NCI-H2171 (cell line): ENCODE data around the gene ZNF709.
"Not testable (repeated sequence)": the region's sequence is repeated elsewhere in the genome, so short reads cannot be mapped to it uniquely, and the experiment has no call there.

ENCODE experiments used
- DNase-seq: peaks from one replicate; lab custom pipeline; 2025; lab: John Stamatoyannopoulos, UW

The ZNF709 gene

GRCh38 chr19:12484371-12485051, at the start of gene ZNF709:
Gene ZNF709 (minus strand): TSS chr19:12484816. CDS start chr19:12484657, 159 bp downstream.
- peak; percentile 88 for DNase-seq

GRCh38 chr19:12527034-12527836, 42.6 kb upstream of the ZNF709 start:
- DNase-seq: no peak

GRCh38 chr19:12526542-12526941, 41.9 kb upstream of the ZNF709 start:
- DNase-seq: no peak

- DNase-seq: no peak
Measured at GRCh38 chr19:12521996-12522395, 37.4 kb upstream of the ZNF709 start.

GRCh38 chr19:12513531-12514061, 29.0 kb upstream of the ZNF709 start:
- DNase-seq: no peak

GRCh38 chr19:12497032-12497431, 12.4 kb upstream of the ZNF709 start:
- DNase-seq: no peak

- DNase-seq: no peak
Measured at GRCh38 chr19:12496480-12496879, 11.9 kb upstream of the ZNF709 start.

GRCh38 chr19:12495002-12495802, 10.6 kb upstream of the ZNF709 start:
- DNase-seq: peak; percentile 94

- no peak for DNase-seq
Measured at GRCh38 chr19:12494260-12494860, 9.7 kb upstream of the ZNF709 start.

- DNase-seq: not testable (repeated sequence)
Measured at GRCh38 chr19:12486265-12486783, 1.7 kb upstream of the ZNF709 start.

- DNase-seq: no peak
Measured at GRCh38 chr19:12485571-12485970, 955 bp upstream of the ZNF709 start.

GRCh38 chr19:12485052-12485416, 418 bp upstream of the ZNF709 start:
- DNase-seq: no peak

- no peak for DNase-seq
Measured at GRCh38 chr19:12484011-12484370, 625 bp downstream of the ZNF709 start.

GRCh38 chr19:12482509-12482886, 2.1 kb downstream of the ZNF709 start:
- DNase-seq: no peak

GRCh38 chr19:12481781-12482508, 2.7 kb downstream of the ZNF709 start:
- no peak for DNase-seq

- no peak for DNase-seq
Measured at GRCh38 chr19:12478234-12478941, 6.2 kb downstream of the ZNF709 start.

- not testable (repeated sequence) for DNase-seq
Measured at GRCh38 chr19:12467651-12468050, 17.0 kb downstream of the ZNF709 start.

- DNase-seq: no peak
Measured at GRCh38 chr19:12465211-12465610, 19.4 kb downstream of the ZNF709 start.

GRCh38 chr19:12464769-12465168, 19.8 kb downstream of the ZNF709 start:
- no peak for DNase-seq

GRCh38 chr19:12464139-12464538, 20.5 kb downstream of the ZNF709 start:
- DNase-seq: not testable (repeated sequence)
